AG04450 (cell line): ENCODE measurements around the gene HSPBP1. TPM values are rescaled to one million over a fixed set of nuclear protein-coding genes. Genes with fewer than 3 reads are reported as not detected.

Experiments used
- CTCF ChIA-PET: fragments of 300-600, 350-600 bp; formaldehyde crosslinking; extraction: SDS; loops from one replicate; lab custom pipeline; 2022; ENCODE audit warnings: antibody characterized with exemption, inconsistent platforms; lab: Charles Lee
- POLR2A ChIA-PET: fragments of 350-600 bp; formaldehyde crosslinking; extraction: SDS; loops from one replicate; lab custom pipeline; 2021; ENCODE audit warnings: antibody characterized with exemption, inconsistent platforms; lab: Yijun Ruan, JAX
- DNase-seq: peaks from one replicate; pipeline ENCODE4 v3.0.0-alpha.2; 2011; ENCODE audit warnings: low read depth, low spot score
- H3K27ac ChIP-seq: one replicate; pipeline ENCODE4 v1.5.1; 2012; ENCODE audit warnings: low read depth, low read length, control low read depth
- H3K27me3 ChIP-seq: one replicate; pipeline ENCODE4 v1.6.0; 2012; ENCODE audit warnings: low read length; ENCODE audit not compliant: control insufficient read depth, insufficient read depth
- H3K4me3 ChIP-seq: 2 replicates; pipeline ENCODE4 v1.5.1; 2011; ENCODE audit warnings: mild to moderate bottlenecking, low read depth, low read length, control low read depth
- H3K9me3 ChIP-seq: 2 replicates; pipeline ENCODE4 v1.5.1; 2012; ENCODE audit warnings: low read length; ENCODE audit not compliant: control insufficient read depth, insufficient read depth
- CTCF ChIP-seq: IDR thresholded peaks from 2 replicates; pipeline ENCODE4 v1.5.1; 2011; ENCODE audit warnings: low read depth, low read length, control low read depth, inconsistent platforms
- polyA plus RNA-seq: library from polyadenylated mRNA; depleted of rRNA; stranded (reverse); fragments of >200 nt; gene quantifications from 2 replicates; pipeline ENCODE4 v1.2.3, GENCODE V29; 2011

The HSPBP1 gene
- polyA plus RNA-seq, 1 experiment, result 18.5 TPM

- H3K4me3 ChIP-seq, result no peak overlapping the region
- no peaks in the 10 kb centered on the region for H3K9me3 ChIP-seq
- POLR2A ChIA-PET, result interaction anchor here (1.1 kb wide), 1 partner anchor 39 kb away, joined by 3 read pairs; no protein-coding TSS in a partner anchor
- H3K27ac ChIP-seq, result no peak overlapping the region
- no peak for TF ChIP-seq CTCF
- CTCF ChIA-PET, result no interaction called here
- H3K27me3 ChIP-seq, result no peaks in the 10 kb centered on the region
- no peak for DNase-seq
Measured at GRCh38 chr19:55241143-55241934, 38.6 kb downstream of the HSPBP1 start.

GRCh38 chr19:55240713-55241020, 39.2 kb downstream of the HSPBP1 start:
- no peak for TF ChIP-seq CTCF
- POLR2A ChIA-PET, result interaction anchor here (1.1 kb wide), 1 partner anchor 40 kb away, joined by 3 read pairs; no protein-coding TSS in a partner anchor
- no peak overlapping the region for H3K4me3 ChIP-seq
- no peak for DNase-seq
- no peaks in the 10 kb centered on the region for H3K9me3 ChIP-seq
- no peaks in the 10 kb centered on the region for H3K27me3 ChIP-seq
- H3K27ac ChIP-seq, result no peak overlapping the region
- CTCF ChIA-PET, result no interaction called here

DNA sequence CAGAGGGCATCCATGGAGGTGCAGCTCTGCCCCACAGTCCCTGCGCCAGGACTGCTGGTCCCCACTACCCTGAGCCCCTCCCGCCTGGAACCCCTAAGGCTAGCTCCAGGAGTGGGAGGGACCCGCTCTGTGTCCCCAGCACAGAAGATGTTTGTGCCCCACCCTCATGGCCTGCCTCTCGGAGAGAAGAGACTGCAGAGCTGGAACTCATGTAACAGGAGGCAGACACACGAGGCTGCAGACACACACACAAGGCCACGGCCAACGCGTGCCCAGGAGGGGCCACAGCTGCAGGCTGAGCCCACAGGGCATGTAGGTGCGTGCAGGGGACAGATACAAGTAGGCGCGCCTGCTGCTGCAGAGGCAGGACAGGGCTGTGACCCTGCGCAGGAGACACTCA, 40.9 kb downstream of the HSPBP1 start:
- CTCF ChIA-PET, result no interaction called here
- H3K9me3 ChIP-seq, result no peaks in the 10 kb centered on the region
- no peaks in the 10 kb centered on the region for H3K27me3 ChIP-seq
- TF ChIP-seq CTCF, result no peak
- DNase-seq, result no peak
- POLR2A ChIA-PET, result no interaction called here
- no peak overlapping the region for H3K27ac ChIP-seq
- no peak overlapping the region for H3K4me3 ChIP-seq

- ChIA-PET POLR2A (no interaction called here), CTCF (no interaction called here)
- Histone ChIP-seq H3K27me3 (no peaks in the 10 kb centered on the region), H3K9me3 (no peaks in the 10 kb centered on the region), H3K4me3 (no peak overlapping the region), H3K27ac (no peak overlapping the region)
- no peak for TF ChIP-seq CTCF
- no peak for DNase-seq
Measured at GRCh38 chr19:55238030-55238429, 41.9 kb downstream of the HSPBP1 start.

GRCh38 chr19:55232986-55233385, 46.9 kb downstream of the HSPBP1 start:
- Histone ChIP-seq H3K27ac (no peak overlapping the region), H3K4me3 (no peak overlapping the region), H3K9me3 (no peaks in the 10 kb centered on the region), H3K27me3 (no peaks in the 10 kb centered on the region)
- POLR2A ChIA-PET, result no interaction called here
- CTCF ChIA-PET, result no interaction called here
- DNase-seq, result no peak
- TF ChIP-seq CTCF, result no peak
